B cell (primary cell): ENCODE data around the gene TBXAS1.

Source experiments
- EZH2 ChIP-seq: IDR thresholded peaks from 2 replicates; pipeline ENCODE4 v1.6.1; 2012; ENCODE audit warnings: borderline replicate concordance, low read depth, mild to moderate bottlenecking, moderate library complexity, low read length; ENCODE audit not compliant: insufficient read depth, poor library complexity, severe bottlenecking
- TF ChIP-seq, protein P1 (sequence below): fragments of 200-600 bp; IDR thresholded peaks from one replicate; pipeline ENCODE4 v1.8.0; 2022; ENCODE audit warnings: antibody characterized with exemption, mild to moderate bottlenecking

- TF ChIP-seq, protein P1, sequence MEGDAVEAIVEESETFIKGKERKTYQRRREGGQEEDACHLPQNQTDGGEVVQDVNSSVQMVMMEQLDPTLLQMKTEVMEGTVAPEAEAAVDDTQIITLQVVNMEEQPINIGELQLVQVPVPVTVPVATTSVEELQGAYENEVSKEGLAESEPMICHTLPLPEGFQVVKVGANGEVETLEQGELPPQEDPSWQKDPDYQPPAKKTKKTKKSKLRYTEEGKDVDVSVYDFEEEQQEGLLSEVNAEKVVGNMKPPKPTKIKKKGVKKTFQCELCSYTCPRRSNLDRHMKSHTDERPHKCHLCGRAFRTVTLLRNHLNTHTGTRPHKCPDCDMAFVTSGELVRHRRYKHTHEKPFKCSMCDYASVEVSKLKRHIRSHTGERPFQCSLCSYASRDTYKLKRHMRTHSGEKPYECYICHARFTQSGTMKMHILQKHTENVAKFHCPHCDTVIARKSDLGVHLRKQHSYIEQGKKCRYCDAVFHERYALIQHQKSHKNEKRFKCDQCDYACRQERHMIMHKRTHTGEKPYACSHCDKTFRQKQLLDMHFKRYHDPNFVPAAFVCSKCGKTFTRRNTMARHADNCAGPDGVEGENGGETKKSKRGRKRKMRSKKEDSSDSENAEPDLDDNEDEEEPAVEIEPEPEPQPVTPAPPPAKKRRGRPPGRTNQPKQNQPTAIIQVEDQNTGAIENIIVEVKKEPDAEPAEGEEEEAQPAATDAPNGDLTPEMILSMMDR = no peak
- no peak for TF ChIP-seq EZH2
Observed at GRCh38 chr7:139992353-139993044, 163.4 kb downstream of the TBXAS1 start.
